ENCODE measurements around the gene CALML3. TPM values are rescaled to one million over a fixed set of nuclear protein-coding genes. Genes with fewer than 3 reads are reported as not detected.

The CALML3 gene
- total RNA-seq, 1 experiment from 2014 or later: not detected

- no peaks in the 10 kb centered on the region for H4K20me1 ChIP-seq (ENCODE audit: control insufficient read depth, insufficient read depth, insufficient read length)
- H3K4me1 ChIP-seq (ENCODE audit: insufficient read depth, low read length): no peaks in the 10 kb centered on the region
- no peak overlapping the region for H2BK5ac ChIP-seq (ENCODE audit: insufficient read length, low read length)
- no CpG with 5 or more reads among the region's 7 CpGs for WGBS (ENCODE audit: extremely low coverage, insufficient read length, low lambda C conversion rate)
- no peak overlapping the region for H4K91ac ChIP-seq (ENCODE audit: insufficient read length, low read depth, low read length)
- H3K79me1 ChIP-seq (ENCODE audit: insufficient read depth, low read depth, low read length, poor library complexity, severe bottlenecking): no peaks in the 10 kb centered on the region
- no peak overlapping the region for H3T11ph ChIP-seq (ENCODE audit: low read length)
- no peak overlapping the region for H3K27ac Mint-ChIP-seq
- no peak overlapping the region for H3K56ac ChIP-seq (ENCODE audit: insufficient read length, low read depth, low read length)
- H3K9me3 Mint-ChIP-seq: peaks cover 0 to 7% of the 10 kb centered on the region in 2 experiments; a peak in 2 of 5 replicates
- peaks cover 3% of the 10 kb centered on the region; the same call in 1 of the 2 replicates for H3K27me3 Mint-ChIP-seq (ENCODE audit: low read depth)
- no peak overlapping the region for H2BK120ac ChIP-seq (ENCODE audit: low read depth, low read length, poor library complexity, severe bottlenecking)
- no peak overlapping the region for H4K8ac ChIP-seq (replicated peaks; ENCODE audit: insufficient read length, low read depth, low read length)
- no peak overlapping the region for H2AK5ac ChIP-seq (ENCODE audit: insufficient read length, low read length)
- no peak overlapping the region for H3K4me3 Mint-ChIP-seq
- H2BK20ac ChIP-seq (ENCODE audit: low read depth, low read length, poor library complexity, severe bottlenecking): no peak overlapping the region
- no peak overlapping the region for H3K18ac ChIP-seq (ENCODE audit: insufficient read length, low read depth, low read length)
- no peaks in the 10 kb centered on the region for H3K9me3 ChIP-seq (ENCODE audit: control insufficient read depth, low read depth, low read length)
- H3K4me1 Mint-ChIP-seq: peaks cover 6 to 8% of the 10 kb centered on the region in 2 experiments; a peak in 1 of 4 replicates
- no peak overlapping the region for H3K9ac ChIP-seq (ENCODE audit: extremely low read depth, insufficient read length, low read length)
- no peaks in the 10 kb centered on the region for H3K79me2 ChIP-seq (ENCODE audit: insufficient read depth, low read length)
- no peak overlapping the region for H4K5ac ChIP-seq (ENCODE audit: insufficient read length, low read depth, low read length)
- H3K27me3 ChIP-seq (ENCODE audit: insufficient read depth, low read length): no peaks in the 10 kb centered on the region
- no peaks in the 10 kb centered on the region for H3K36me3 Mint-ChIP-seq (ENCODE audit: insufficient read depth in 1 of 3, low read depth in 3 of 3)
- H3K4ac ChIP-seq (ENCODE audit: low read depth, low read length): no peak overlapping the region
- no peak overlapping the region for H2BK15ac ChIP-seq (ENCODE audit: low read depth, low read length)
- no peak overlapping the region for H2AFZ ChIP-seq (ENCODE audit: low read length)
- DNase-seq: no peak
- H2BK12ac ChIP-seq (ENCODE audit: insufficient read length, low read depth, low read length): no peak overlapping the region
- no peak overlapping the region for H3K14ac ChIP-seq (ENCODE audit: insufficient read depth, low read length)
- no peaks in the 10 kb centered on the region for H3K23me2 ChIP-seq (ENCODE audit: insufficient read length, low read depth, low read length, poor library complexity, severe bottlenecking)
- H3K4me2 ChIP-seq (ENCODE audit: insufficient read depth, insufficient read length, low read length): no peak overlapping the region
- no peak overlapping the region for H3K27ac ChIP-seq (ENCODE audit: insufficient read length, low read depth, low read length)
- TF ChIP-seq CTCF (conservative IDR thresholded peaks at IDR 0.05): no peak
- no peak overlapping the region for H3K23ac ChIP-seq (ENCODE audit: insufficient read length, low read depth, low read length)
Measured at GRCh38 chr10:5536486-5537081, 11.8 kb downstream of the CALML3 start.

Measured in H9 (cell line).